Pancreas (tissue), 10 donors: ENCODE measurements around the gene CRYBA4. TPM values are rescaled to one million over a fixed set of nuclear protein-coding genes. Genes with fewer than 3 reads are reported as not detected.
A peak's percentile ranks its signal among the peaks of the same experiment; 100 is the strongest.
"Not testable (repeated sequence)": the region's sequence is repeated elsewhere in the genome, so short reads cannot be mapped to it uniquely, and the experiment has no call there.

Source experiments
- ATAC-seq, 4 donors: fragments of 200-7000 bp; cut with Tn5 transposase; one replicate each; pipeline versions ENCODE4 v1.8.0 to v1.9.1; 2020; ENCODE audit warnings: mild to moderate bottlenecking in 4 of 4, moderate library complexity in 4 of 4
- DNase-seq, 6 donors: peaks; one replicate each; pipeline ENCODE4 v3.0.0-alpha.2; 2020
- FAIRE-seq: peaks from 2 replicates; lab custom pipeline; 2012; peaks lifted over from hg19 to GRCh38; lab: Jason Lieb, UNC
- H3K27ac ChIP-seq, 4 donors: fragments of 200-600 bp; sonication (generic); 1 replicate in 3 of 4; 2 replicates in 1 of 4; pipeline versions ENCODE4 v1.5.0 to v1.8.0; 2020
- H3K27me3 ChIP-seq, 4 donors: fragments of 200-600 bp; one replicate each; pipeline ENCODE4 v1.8.0; 2021
- H3K36me3 ChIP-seq, 3 donors: fragments of 200-600 bp; sonication (generic) in 1 of 3; one replicate each; pipeline versions ENCODE4 v1.5.0 to v1.8.0; 2020 to 2021
- H3K4me1 ChIP-seq, 3 donors: fragments of 200-600 bp; one replicate each; pipeline ENCODE4 v1.8.0; 2021
- H3K4me3 ChIP-seq, 4 donors: fragments of 200-600 bp; sonication (generic) in 2 of 4; one replicate each; pipeline versions ENCODE4 v1.5.0 to v1.8.0; 2020 to 2021
- H3K9me3 ChIP-seq, 4 donors: fragments of 200-600 bp; one replicate each; pipeline ENCODE4 v1.8.0; 2021
- WGBS, 2 donors: extraction: QIAGEN DNeasy Blood & Tissue Kit; methylation state at CpG; one replicate each; pipeline ENCODE4 v1.1.7; 2013; 5-methylcytosine and 5-hydroxymethylcytosine counted together
- intact Hi-C, 3 donors: fragments of 100-400 bp; cut with DNase I; formaldehyde crosslinking; loops; one replicate each; pipeline versions ENCODE4 v1.11.1 to v1.14.2; 2022
- polyA plus RNA-seq, 2 donors: library from polyadenylated mRNA; stranded (reverse); fragments of 200-250 nt; gene quantifications; one replicate each; pipeline ENCODE4 v1.2.3, GENCODE V29; 2013
- total RNA-seq, 6 donors: library from RNA; stranded (reverse); fragmentation: NEBNext Ultra II Directional in 4 of 6; extraction: Animal tissue kit (Norgen Biotek cat#: 25700) in 4 of 6; gene quantifications; one replicate each; pipeline versions ENCODE4 v1.2.1 to v1.2.4, GENCODE V29; 2021 to 2023
- TF ChIP-seq, protein P1 (sequence below), 4 donors: fragments of 200-600 bp; sonication (generic) in 3 of 4; IDR thresholded peaks; one replicate each; pipeline versions ENCODE4 v1.5.0 to v1.8.0; 2021; ENCODE audit warnings: antibody characterized with exemption in 4 of 4
- donor health status: healthy with polysubstance abuse.
- donor health status: DM: no; HTN: no; CAD: no; lungs with moderate emphysema.
- donor health status: DM: no; HTN: no; CAD: no.
- donor health status: control.
- donor health status: control.
- donor health status: Bipolar disorder and iron deficiency.
- donor health status: DM: yes; HTN: yes; CAD: no.
- donor health status: DM: no; HTN: no; CAD: no.
- donor health status: DM: no; HTN: no; CAD: no.
- donor health status: DM: yes; HTN: yes; CAD: no.

Gene CRYBA4
- total and polyA plus RNA-seq, 8 donors = 0.19 TPM; not detected in 7

GRCh38 chr22:26610072-26610958 lies 11.4 kb upstream of the CRYBA4 start:
- FAIRE-seq (no peak), DNase-seq (no peak), ATAC-seq (peak in 2 of 4 donors; percentile 47 to 52)
- H3K27ac ChIP-seq = no peak overlapping the region
- H3K4me3 ChIP-seq = no peak overlapping the region
- intact Hi-C loops = no loop called here
- H3K4me1 ChIP-seq = no peaks in the 10 kb centered on the region
- H3K9me3 ChIP-seq = no peaks in the 10 kb centered on the region
- no peaks in the 10 kb centered on the region for H3K36me3 ChIP-seq
- TF ChIP-seq, protein P1, sequence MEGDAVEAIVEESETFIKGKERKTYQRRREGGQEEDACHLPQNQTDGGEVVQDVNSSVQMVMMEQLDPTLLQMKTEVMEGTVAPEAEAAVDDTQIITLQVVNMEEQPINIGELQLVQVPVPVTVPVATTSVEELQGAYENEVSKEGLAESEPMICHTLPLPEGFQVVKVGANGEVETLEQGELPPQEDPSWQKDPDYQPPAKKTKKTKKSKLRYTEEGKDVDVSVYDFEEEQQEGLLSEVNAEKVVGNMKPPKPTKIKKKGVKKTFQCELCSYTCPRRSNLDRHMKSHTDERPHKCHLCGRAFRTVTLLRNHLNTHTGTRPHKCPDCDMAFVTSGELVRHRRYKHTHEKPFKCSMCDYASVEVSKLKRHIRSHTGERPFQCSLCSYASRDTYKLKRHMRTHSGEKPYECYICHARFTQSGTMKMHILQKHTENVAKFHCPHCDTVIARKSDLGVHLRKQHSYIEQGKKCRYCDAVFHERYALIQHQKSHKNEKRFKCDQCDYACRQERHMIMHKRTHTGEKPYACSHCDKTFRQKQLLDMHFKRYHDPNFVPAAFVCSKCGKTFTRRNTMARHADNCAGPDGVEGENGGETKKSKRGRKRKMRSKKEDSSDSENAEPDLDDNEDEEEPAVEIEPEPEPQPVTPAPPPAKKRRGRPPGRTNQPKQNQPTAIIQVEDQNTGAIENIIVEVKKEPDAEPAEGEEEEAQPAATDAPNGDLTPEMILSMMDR (IDR thresholded peaks at IDR 0.05) = no peak
- 66 to 78% methylated on average over 12 of the region's 12 CpGs for WGBS, 2 donors
- no peaks in the 10 kb centered on the region for H3K27me3 ChIP-seq

- H3K9me3 ChIP-seq = no peaks in the 10 kb centered on the region
- no peaks in the 10 kb centered on the region for H3K4me1 ChIP-seq
- ATAC-seq (no peak), DNase-seq (no peak), FAIRE-seq (no peak)
- intact Hi-C loops = no loop called here
- H3K4me3 ChIP-seq = no peak overlapping the region
- WGBS, 2 donors = 67 to 71% methylated on average over 2 of the region's 2 CpGs
- TF ChIP-seq, protein P1 (IDR thresholded peaks at IDR 0.05) = no peak
- H3K36me3 ChIP-seq = no peaks in the 10 kb centered on the region
- no peak overlapping the region for H3K27ac ChIP-seq
- H3K27me3 ChIP-seq = no peaks in the 10 kb centered on the region
These were observed 10.8 kb upstream of the CRYBA4 start for GRCh38 chr22:26610996-26611395.

GRCh38 chr22:26612652-26613051 lies 9.1 kb upstream of the CRYBA4 start:
- 82 to 91% methylated on average over 4 of the region's 4 CpGs for WGBS, 2 donors
- no peaks in the 10 kb centered on the region for H3K27me3 ChIP-seq
- no peak overlapping the region for H3K4me3 ChIP-seq
- no peaks in the 10 kb centered on the region for H3K36me3 ChIP-seq
- no peaks in the 10 kb centered on the region for H3K4me1 ChIP-seq
- intact Hi-C loops = no loop called here
- DNase-seq (no peak), ATAC-seq (no peak), FAIRE-seq (no peak)
- TF ChIP-seq, protein P1 (IDR thresholded peaks at IDR 0.05) = no peak
- H3K27ac ChIP-seq = no peak overlapping the region
- no peaks in the 10 kb centered on the region for H3K9me3 ChIP-seq

GRCh38 chr22:26613753-26614152 lies 8.0 kb upstream of the CRYBA4 start:
- intact Hi-C loops, H3K36me3 ChIP-seq, H3K9me3 ChIP-seq, H3K4me1 ChIP-seq, H3K4me3 ChIP-seq, FAIRE-seq, H3K27me3 ChIP-seq, ATAC-seq, DNase-seq, H3K27ac ChIP-seq: not testable (repeated sequence)
- 21 to 29% methylated on average over 9 to 10 of the region's 10 CpGs for WGBS, 2 donors

- Histone ChIP-seq H3K9me3 (no peaks in the 10 kb centered on the region), H3K27ac (no peak overlapping the region), H3K36me3 (no peaks in the 10 kb centered on the region), H3K4me3 (no peak overlapping the region), H3K4me1 (no peaks in the 10 kb centered on the region), H3K27me3 (no peaks in the 10 kb centered on the region)
- ATAC-seq (no peak), FAIRE-seq (no peak), DNase-seq (no peak)
- WGBS, 2 donors = 43 to 47% methylated on average over 14 of the region's 14 CpGs
- intact Hi-C loops = no loop called here
- TF ChIP-seq, protein P1 (IDR thresholded peaks at IDR 0.05) = no peak
These were observed 7.4 kb upstream of the CRYBA4 start for GRCh38 chr22:26614322-26614721.
